Stimulated activated CD8-positive, alpha-beta memory T cell treated with anti-CD3 and anti-CD28 coated beads, Interleukin-2, amount 100 ng/mL, for 48 hours (primary cell): Measurements from ENCODE around the gene LAMB3.

Experiments
- DNase-seq, 2 donors: peaks; one replicate each; pipeline ENCODE4 v3.0.0-alpha.2; 2020; ENCODE audit warnings: low read depth in 2 of 2

Gene LAMB3

DNA sequence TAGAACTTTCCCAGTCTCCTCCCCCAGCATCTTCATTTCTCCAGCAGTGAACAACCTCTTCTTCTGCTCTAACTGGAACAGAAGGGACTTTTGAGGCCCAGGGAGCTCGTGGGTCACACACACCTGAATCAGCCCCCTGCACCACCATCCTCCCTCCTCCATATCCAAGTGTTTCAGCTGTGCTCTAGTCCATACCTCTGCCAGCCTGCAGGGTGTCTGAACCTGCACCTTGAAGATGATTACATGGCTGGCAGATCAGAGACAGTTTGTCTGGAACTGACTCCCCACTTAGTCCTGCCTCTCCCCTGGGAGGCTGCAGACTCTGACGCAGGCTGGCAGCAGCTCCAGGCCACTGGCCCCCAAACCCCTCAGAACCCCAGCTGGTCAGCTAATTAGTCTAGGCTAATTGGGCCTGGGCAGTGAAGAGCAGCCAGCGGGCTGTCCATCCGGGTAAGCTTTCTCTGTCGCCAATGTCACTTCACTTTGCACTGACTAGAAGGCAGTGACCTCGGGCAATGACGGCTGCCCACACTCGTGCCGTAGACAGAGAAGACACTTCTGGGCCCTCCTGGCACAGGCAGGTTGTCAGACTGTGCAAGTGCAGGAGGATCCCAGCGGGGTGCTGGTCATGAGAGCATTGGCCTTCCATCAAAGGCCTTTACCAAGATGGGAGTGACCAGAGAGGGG lies 56.5 kb downstream of the LAMB3 start:
- no peak for DNase-seq

- no peak for DNase-seq
Observed at GRCh38 chr1:209595028-209595427, 57.2 kb downstream of the LAMB3 start.

DNA sequence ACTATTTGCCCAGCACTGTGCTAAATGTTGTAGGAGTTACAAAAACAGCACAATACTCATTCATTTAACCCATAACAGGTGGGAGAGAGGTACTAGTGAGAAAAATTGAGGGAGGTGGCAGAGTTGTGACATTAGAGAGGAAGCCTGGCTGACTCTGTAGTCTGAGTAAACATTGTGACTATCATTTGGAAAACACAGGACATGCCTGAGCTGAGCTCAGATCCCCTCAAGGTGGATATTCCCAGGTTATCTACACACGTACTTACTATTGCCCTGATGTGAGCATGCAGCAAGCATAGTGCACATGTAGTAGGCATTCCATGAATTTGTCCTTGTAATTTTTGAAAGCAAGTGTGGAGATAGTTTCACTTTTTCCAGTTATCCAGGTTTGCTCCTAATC lies 57.8 kb downstream of the LAMB3 start:
- no peak for DNase-seq

DNA sequence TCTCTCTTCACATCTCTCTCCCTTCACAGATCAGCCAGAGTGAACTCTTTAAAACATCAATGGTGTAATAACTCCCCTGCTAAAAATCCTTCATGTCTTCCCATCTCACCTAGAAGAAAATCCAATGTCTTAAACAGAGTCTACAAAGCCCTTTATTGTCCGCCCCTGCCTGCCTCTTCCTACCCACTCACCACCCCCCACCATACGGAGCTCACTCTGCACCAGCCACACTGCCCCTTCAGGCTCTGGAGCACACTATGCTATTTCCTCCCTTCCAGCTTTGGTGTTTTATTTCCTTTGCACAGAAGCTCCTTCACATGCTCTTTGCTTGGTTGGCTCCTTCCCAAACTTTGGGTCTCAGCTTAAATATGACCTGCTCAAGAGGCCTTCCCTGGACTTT lies 58.5 kb downstream of the LAMB3 start:
- DNase-seq, result no peak

DNA sequence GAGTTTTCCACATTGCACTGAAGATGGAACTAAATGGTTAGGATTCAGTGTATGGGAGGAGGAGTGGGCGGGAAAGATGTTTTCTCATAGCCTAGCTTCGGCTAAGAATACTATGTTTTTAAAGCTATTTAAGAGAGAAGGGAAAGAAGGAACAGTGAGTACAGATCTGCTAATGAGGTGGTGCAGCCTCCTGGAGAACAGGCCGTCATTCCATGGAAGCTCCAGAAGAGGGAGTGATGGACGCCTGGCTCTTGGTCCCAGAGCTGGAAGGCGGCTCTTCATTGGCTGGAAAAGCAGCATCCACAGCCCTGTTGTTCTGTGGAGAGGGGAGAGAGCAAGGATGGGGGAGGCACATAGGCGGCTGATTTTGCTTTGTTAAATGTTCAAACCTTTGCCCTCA lies 61.8 kb downstream of the LAMB3 start:
- no peak for DNase-seq

DNA sequence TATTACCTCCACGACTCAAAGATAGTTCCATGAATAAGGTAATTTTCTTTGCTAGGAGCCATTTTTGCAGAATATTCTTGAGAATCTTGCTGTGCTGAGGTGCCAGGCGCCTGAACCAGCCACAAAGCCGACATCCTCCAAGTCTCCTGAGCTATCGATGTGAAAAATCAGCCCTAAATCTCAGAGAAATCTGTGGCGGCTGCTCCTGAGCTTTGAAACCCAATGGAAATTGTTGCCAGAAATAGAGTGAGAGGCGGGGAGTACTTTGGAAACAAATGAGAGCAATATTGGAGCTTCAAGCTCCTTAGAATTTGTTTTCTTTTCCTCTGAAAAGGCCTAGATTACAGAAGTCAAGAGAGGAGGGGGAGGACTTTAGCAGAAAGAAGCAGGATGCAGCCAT lies 62.4 kb downstream of the LAMB3 start:
- no peak for DNase-seq

- no peak for DNase-seq
Observed at GRCh38 chr1:209589440-209589839, 62.8 kb downstream of the LAMB3 start.

GRCh38 chr1:209587789-209588188 lies 64.4 kb downstream of the LAMB3 start:
- no peak for DNase-seq

DNA sequence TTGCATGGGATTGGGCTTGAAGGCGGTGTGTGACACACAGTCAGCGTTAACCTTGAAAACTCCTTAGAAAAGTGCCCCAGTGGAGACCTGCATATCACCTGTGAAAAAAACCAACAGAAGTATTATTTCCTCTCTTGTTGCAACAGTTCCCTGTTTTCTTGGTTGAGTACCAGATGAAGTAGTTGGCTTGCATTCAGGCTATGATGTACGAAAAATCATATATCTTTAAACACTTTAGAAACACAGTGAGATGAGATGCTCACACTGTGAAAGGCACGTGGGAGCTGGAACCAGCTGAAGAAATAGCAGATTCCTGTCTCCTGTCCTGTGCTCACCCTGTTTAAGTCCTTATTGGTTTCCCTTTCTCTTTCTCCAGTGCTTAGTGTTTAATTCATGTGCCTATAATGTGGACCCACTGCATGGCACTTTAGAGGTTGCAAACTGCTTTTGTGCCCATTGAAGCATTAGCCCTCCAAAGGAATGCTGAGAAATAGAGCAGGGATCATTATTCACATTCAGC lies 65.9 kb downstream of the LAMB3 start:
- DNase-seq, result no peak

DNA sequence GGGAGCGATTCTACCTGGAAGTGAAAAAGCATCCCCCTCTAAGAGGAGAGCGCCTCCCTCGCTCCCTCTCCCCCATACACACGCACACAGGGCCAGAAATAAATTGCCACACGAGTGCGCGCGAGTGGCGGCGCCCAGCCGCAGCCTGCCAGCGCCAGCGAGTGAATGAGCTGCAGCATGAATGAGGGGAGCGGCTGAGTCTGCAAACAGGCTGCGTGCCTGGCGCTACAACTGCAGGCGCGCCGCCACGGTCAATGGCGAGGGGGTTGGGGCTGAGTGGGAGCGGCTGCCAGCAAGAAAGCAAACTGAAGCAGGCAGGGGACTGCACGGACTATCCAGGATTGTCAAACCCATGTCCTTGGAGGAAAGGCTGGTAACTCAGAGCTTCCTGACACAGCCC lies 66.6 kb downstream of the LAMB3 start:
- DNase-seq, result no peak

DNA sequence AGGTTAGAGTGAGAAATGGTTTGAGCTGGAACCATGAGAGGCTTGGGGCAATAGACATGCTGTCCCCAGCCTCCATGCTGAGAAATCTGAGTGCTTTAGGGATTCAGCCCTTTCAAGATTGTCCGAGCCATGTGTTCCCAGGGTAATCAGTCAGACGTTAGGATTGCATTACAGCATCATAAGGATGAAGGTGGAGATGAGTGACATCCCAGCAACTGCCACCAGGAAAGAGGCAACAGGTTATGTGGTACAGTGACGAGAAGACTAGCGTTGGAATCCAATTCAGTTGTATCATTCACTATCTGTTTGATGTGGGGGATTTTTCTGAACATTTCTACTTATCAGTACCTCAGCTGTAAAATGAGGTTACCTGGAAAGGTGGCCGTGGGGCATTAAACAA lies 67.0 kb downstream of the LAMB3 start:
- DNase-seq, result no peak

DNA sequence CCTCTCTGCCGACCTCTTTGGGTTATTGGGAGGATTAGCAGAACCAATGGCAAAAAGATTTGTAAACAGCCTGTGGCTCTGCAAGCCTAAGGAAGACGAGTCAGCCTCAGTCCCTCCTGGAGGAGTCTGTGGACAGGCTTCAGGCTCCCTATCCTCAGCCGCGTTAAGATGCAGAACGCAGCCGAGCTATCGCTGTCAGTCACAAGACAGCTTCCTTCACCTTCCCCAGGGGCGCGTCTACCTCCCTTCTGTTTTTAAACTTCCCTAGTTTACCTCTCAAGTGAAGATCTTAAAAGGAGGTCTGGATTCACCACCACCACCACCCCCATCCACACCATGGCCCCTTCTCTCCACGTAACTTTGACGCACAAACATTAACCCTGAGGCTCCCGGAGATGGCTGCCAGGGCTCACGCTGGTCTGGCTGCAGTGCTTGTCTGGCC lies 68.0 kb downstream of the LAMB3 start:
- DNase-seq, result no peak

DNA sequence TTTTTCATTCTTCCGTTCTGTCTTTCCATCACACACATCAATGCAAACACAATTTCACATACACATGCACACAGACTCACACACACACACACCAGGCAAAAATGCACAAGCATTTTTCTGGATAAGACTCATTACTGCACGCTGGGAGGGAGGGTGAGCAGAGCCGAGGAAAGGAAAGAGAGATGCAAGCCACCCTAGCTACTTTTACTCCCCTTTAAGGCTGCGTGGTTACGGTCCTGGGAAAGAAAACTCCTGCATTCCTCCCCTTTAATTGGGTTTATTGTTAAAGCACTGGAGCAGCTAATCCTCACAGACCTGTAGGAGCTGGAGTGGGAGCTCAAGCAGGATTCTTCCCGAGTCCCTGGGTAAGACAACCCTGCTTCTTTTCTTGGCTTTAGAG lies 68.8 kb downstream of the LAMB3 start, which contains the start of gene CAMK1G:
TSS of gene CAMK1G (plus strand) at position 307 of the 400 bp plus-strand sequence. CDS start 11,270 bp downstream, outside the sequence.
- DNase-seq, result no peak

GRCh38 chr1:209580577-209580976 lies 71.6 kb downstream of the LAMB3 start:
- no peak for DNase-seq

DNA sequence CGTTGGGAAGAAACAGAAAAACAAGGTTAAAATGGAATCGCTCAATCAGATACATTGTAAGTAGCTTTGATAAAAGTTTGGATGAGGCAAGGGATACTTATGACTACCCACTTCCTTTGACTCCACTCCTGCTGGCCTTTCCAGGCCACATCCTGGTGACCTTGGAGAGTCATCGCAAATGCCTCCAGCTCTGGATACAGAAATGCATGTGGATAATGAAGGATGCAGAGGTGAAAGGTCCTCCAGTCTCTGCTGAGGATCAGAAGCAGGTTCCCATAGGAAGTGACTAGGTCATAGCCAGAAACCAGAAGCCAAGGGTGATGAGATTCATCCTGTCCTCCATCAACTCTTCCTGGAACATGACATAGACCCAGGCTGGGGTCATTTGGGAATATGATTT lies 74.9 kb downstream of the LAMB3 start:
- no peak for DNase-seq

DNA sequence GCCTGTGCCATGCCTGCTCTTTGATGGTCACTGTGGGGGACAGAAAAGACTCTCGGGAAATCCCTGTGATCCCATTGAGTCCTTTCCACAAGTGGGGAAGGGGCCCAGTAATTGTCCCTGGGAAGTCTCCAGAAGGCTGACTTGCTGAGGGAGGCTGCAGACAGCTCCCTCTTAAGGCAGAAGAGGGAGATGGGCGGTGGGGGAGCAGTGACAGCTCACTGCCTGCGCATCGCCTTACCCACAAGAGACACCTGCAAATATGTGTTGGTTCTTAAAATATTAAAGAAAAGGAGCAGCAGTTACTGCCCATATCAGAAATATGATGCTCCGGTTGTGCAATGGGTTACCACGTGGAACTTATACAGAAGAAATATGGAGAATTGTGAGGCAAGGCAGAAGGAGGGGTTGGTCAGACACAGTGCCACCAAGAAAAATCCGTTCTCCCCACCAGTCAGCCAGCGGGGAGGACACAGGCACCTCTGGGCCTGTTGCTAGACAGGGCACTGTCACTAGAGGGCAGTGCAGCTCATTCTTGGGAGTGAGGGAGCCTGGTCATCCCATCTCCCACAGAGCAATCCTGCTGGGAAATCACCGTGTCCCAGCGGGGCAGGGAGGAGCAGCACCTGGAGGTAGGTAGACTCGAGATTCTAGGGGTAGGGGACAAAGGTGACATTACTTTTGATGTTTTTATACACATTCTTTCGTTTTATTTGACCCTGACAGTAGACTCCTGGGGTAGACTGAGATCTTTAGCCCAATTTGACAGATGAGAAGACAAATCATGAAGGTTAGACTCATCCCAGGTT lies 75.6 kb downstream of the LAMB3 start:
- peak; percentile 58 to 73 for DNase-seq

- DNase-seq, result no peak
Observed at GRCh38 chr1:209570743-209571142, 81.5 kb downstream of the LAMB3 start.

DNA sequence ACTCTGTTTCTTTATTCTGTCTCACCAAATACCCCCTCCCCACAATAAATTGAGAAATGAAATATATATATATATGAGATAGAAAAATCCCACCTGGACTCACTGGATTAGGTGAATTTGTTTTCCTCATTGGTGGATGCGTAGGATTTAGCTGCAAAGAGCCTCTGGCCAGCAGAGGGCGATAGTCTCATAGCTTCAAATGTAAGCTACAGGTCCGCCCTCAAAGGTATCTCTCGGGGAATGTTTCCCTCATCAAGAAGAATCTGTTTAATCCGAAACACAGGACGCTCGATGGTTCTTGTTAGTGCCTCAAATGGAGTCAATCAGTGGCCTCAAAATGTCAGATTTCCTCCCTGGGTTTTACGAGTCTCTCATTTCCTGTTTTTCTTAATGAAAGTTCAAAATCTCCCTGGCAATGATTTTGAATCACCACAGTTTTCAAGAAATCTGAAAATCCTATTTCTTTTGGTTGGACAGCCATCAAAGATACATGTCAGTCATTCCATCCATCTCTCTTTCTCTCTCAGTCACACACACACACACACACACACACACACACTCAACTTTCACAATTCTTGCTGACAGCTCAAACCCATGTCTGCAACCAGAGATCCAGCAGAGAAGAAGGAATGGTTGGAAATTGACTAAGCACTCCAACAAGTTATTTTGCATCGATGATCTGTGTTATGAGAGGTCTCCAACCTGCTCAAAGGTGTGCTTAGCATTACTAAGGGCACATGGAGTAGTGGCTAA lies 82.6 kb downstream of the LAMB3 start:
- DNase-seq, result peak; percentile 61 to 67

GRCh38 chr1:209567698-209568175 lies 84.5 kb downstream of the LAMB3 start:
- DNase-seq, result no peak

DNA sequence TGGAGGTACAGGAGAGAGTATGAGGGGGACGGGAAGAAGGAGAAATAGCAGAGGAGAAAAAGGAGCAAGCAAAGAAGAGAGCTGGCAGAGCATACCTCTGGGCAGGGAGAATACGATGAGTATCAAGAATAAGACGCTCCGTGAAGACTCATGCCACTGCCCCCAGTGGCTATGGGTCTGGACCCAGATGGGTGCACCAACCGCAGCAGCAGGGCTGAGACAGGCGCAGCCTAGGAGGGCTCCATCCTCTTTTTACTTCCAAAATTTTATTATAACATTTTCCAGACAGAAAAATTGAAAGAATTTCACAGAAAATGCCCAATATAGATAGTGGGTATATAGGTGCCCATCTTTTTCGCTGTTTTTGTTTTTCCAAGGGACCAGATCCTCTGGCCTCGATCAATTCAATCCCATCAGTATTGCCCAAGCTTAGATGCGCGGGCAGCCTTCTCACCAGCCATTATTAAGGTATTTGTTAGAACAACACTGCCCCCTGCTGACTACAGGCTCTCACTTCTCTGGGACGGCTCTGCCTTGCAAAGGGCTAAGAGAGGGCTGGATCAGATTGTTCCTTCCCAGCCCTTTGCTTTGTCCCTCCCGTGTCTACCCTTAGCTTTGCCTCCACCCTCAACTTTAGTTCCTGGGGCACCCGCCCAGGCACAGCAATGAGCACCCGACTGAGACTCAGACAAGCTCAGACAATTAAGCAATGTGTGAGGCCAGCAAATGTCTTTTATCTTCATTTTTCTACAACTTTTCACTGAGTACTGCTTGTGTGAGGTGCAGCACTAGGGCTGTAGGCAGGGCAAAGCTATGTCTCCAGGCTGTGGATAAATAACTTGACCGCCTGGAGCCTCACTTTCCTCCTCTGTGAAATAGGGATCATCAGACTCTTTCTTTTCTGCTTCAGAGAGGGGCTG lies 86.2 kb downstream of the LAMB3 start:
- DNase-seq, result peak; percentile 51 to 69
